ENCODE results near the gene VAV2.

DNA sequence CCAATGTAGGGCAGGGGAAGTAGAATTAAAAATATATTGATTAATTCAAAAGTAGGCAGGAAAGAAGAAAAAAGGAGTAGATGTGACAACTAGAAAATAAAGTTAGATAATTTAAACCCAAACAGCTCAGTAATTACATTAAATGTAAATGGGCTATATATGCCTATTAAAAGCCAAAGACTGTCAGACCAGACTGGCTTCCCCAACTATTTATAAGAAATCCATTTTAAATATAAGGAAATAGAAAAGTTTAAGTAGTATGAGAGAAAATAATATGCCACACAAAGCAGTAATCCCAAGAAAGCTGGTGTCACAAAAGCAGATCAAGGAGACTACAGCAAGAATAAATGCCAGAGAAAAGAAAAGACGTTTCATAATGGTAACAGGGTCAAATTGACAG lies 225.1 kb downstream of the VAV2 start:
- TF ChIP-seq TEAD4 (IDR thresholded peaks at IDR 0.05) = no peak
- no peak for TF ChIP-seq YY1 (IDR thresholded peaks at IDR 0.05; ENCODE audit: low read depth)
- no peak for TF ChIP-seq RAD21 (IDR thresholded peaks at IDR 0.05; ENCODE audit: low read depth)
